H7 (cell line): ENCODE data around the gene EPHB6. TPM values are rescaled to one million over a fixed set of nuclear protein-coding genes. Genes with fewer than 3 reads are reported as not detected.

Experiments
- DNase-seq: peaks from one replicate; pipeline ENCODE4 v3.0.0; 2012
- H3K27me3 ChIP-seq: 2 replicates; pipeline ENCODE4 v1.6.0; 2011; ENCODE audit warnings: mild to moderate bottlenecking, low read length; ENCODE audit not compliant: control insufficient read depth, insufficient read depth
- H3K36me3 ChIP-seq: replicated peaks from 2 replicates; pipeline ENCODE4 v1.5.1; 2011; ENCODE audit warnings: low read length; ENCODE audit not compliant: control insufficient read depth, insufficient read depth
- H3K4me3 ChIP-seq: 2 replicates; pipeline ENCODE4 v1.5.1; 2011; ENCODE audit warnings: low read depth, mild to moderate bottlenecking, control low read depth, low read length, moderate library complexity; ENCODE audit not compliant: insufficient read depth
- total RNA-seq: library from RNA; depleted of rRNA; stranded (reverse); fragments of >200 nt; shearing (Covaris generic); gene quantifications from 2 replicates; pipeline ENCODE4 v1.2.3, GENCODE V29; 2014

The EPHB6 gene
- total RNA-seq, 1 experiment from 2014 or later, result 8.8 TPM

- no peak for DNase-seq
- H3K4me3 ChIP-seq, result no peak overlapping the region
- H3K27me3 ChIP-seq, result no peaks in the 10 kb centered on the region
These were observed 40.4 kb upstream of the EPHB6 start for GRCh38 chr7:142814451-142814850.

GRCh38 chr7:142815134-142815533, 39.7 kb upstream of the EPHB6 start:
- Histone ChIP-seq H3K36me3 (no peaks in the 10 kb centered on the region), H3K4me3 (no peak overlapping the region), H3K27me3 (no peaks in the 10 kb centered on the region)
- DNase-seq, result no peak

More at GRCh38 chr7:142814451-142814850, 40.4 kb upstream of the EPHB6 start:
- H3K36me3 ChIP-seq, result no peaks in the 10 kb centered on the region

GRCh38 chr7:142817506-142817905, 37.4 kb upstream of the EPHB6 start:
- no peak overlapping the region for H3K4me3 ChIP-seq
- H3K27me3 ChIP-seq, result no peaks in the 10 kb centered on the region
- DNase-seq, result no peak
- H3K36me3 ChIP-seq, result no peaks in the 10 kb centered on the region

GRCh38 chr7:142819530-142819929, 35.3 kb upstream of the EPHB6 start:
- no peak for DNase-seq
- Histone ChIP-seq H3K4me3 (no peak overlapping the region), H3K27me3 (no peaks in the 10 kb centered on the region), H3K36me3 (no peaks in the 10 kb centered on the region)

- Histone ChIP-seq H3K36me3 (no peaks in the 10 kb centered on the region), H3K27me3 (no peaks in the 10 kb centered on the region), H3K4me3 (no peak overlapping the region)
- no peak for DNase-seq
These were observed 32.2 kb upstream of the EPHB6 start for GRCh38 chr7:142822714-142823113.

GRCh38 chr7:142827951-142828500, 26.9 kb upstream of the EPHB6 start:
- no peak for DNase-seq
- H3K27me3 ChIP-seq, result no peaks in the 10 kb centered on the region
- no peaks in the 10 kb centered on the region for H3K36me3 ChIP-seq
- H3K4me3 ChIP-seq, result no peak overlapping the region

- Histone ChIP-seq H3K36me3 (no peaks in the 10 kb centered on the region), H3K4me3 (no peak overlapping the region), H3K27me3 (no peaks in the 10 kb centered on the region)
- no peak for DNase-seq
These were observed 22.5 kb upstream of the EPHB6 start for GRCh38 chr7:142832417-142832816.

GRCh38 chr7:142833174-142834048, 21.5 kb upstream of the EPHB6 start:
- Histone ChIP-seq H3K36me3 (no peaks in the 10 kb centered on the region), H3K27me3 (no peaks in the 10 kb centered on the region), H3K4me3 (no peak overlapping the region)
- no peak for DNase-seq

- no peaks in the 10 kb centered on the region for H3K36me3 ChIP-seq
- no peak overlapping the region for H3K4me3 ChIP-seq
- no peak for DNase-seq
- no peaks in the 10 kb centered on the region for H3K27me3 ChIP-seq
These were observed 19.4 kb upstream of the EPHB6 start for GRCh38 chr7:142835487-142835886.

- H3K36me3 ChIP-seq, result no peaks in the 10 kb centered on the region
- no peak for DNase-seq
- no peak overlapping the region for H3K4me3 ChIP-seq
- no peaks in the 10 kb centered on the region for H3K27me3 ChIP-seq
These were observed 18.4 kb upstream of the EPHB6 start for GRCh38 chr7:142836426-142836825.

GRCh38 chr7:142838461-142839213, 16.2 kb upstream of the EPHB6 start:
- no peaks in the 10 kb centered on the region for H3K27me3 ChIP-seq
- DNase-seq, result no peak
- no peaks in the 10 kb centered on the region for H3K36me3 ChIP-seq
- H3K4me3 ChIP-seq, result no peak overlapping the region

- no peaks in the 10 kb centered on the region for H3K27me3 ChIP-seq
- no peak for DNase-seq
- no peaks in the 10 kb centered on the region for H3K36me3 ChIP-seq
- no peak overlapping the region for H3K4me3 ChIP-seq
These were observed 12.6 kb upstream of the EPHB6 start for GRCh38 chr7:142842251-142842766.

GRCh38 chr7:142847353-142847752, 7.5 kb upstream of the EPHB6 start:
- Histone ChIP-seq H3K27me3 (no peaks in the 10 kb centered on the region), H3K36me3 (no peaks in the 10 kb centered on the region), H3K4me3 (no peak overlapping the region)
- DNase-seq, result no peak

GRCh38 chr7:142851269-142851668, 3.6 kb upstream of the EPHB6 start:
- H3K4me3 ChIP-seq, result no peak overlapping the region
- H3K27me3 ChIP-seq, result peaks cover 21% of the 10 kb centered on the region
- no peaks in the 10 kb centered on the region for H3K36me3 ChIP-seq
- no peak for DNase-seq

- no peak for DNase-seq
- Histone ChIP-seq H3K36me3 (no peaks in the 10 kb centered on the region), H3K27me3 (peaks cover 27% of the 10 kb centered on the region), H3K4me3 (no peak overlapping the region)
These were observed 3.0 kb upstream of the EPHB6 start for GRCh38 chr7:142851919-142852318.
